H7 (cell line): Measurements from ENCODE around the gene PA2G4. TPM values are rescaled to one million over a fixed set of nuclear protein-coding genes. Genes with fewer than 3 reads are reported as not detected.
A peak's percentile ranks its signal among the peaks of the same experiment; 100 is the strongest.
"Not testable (repeated sequence)": the region's sequence is repeated elsewhere in the genome, so short reads cannot be mapped to it uniquely, and the experiment has no call there.

Experiments
- DNase-seq: peaks from one replicate; pipeline ENCODE4 v3.0.0; 2012
- H3K27me3 ChIP-seq: 2 replicates; pipeline ENCODE4 v1.6.0; 2011; ENCODE audit warnings: mild to moderate bottlenecking, low read length; ENCODE audit not compliant: control insufficient read depth, insufficient read depth
- H3K36me3 ChIP-seq: replicated peaks from 2 replicates; pipeline ENCODE4 v1.5.1; 2011; ENCODE audit warnings: low read length; ENCODE audit not compliant: control insufficient read depth, insufficient read depth
- H3K4me3 ChIP-seq: 2 replicates; pipeline ENCODE4 v1.5.1; 2011; ENCODE audit warnings: low read depth, mild to moderate bottlenecking, control low read depth, low read length, moderate library complexity; ENCODE audit not compliant: insufficient read depth
- total RNA-seq: library from RNA; depleted of rRNA; stranded (reverse); fragments of >200 nt; shearing (Covaris generic); gene quantifications from 2 replicates; pipeline ENCODE4 v1.2.3, GENCODE V29; 2014; rRNA removed

The PA2G4 gene
- total RNA-seq, result 273 and 282 TPM in 2 replicates

GRCh38 chr12:56104109-56104814, at the start of gene PA2G4:
Gene PA2G4, plus strand, starts transcription at chr12:56104559. Its CDS starts 179 bp downstream, at chr12:56104738.
- H3K27me3 ChIP-seq, result no peaks in the 10 kb centered on the region
- peak within 1 kb of the TSS; percentile 87 for H3K4me3 ChIP-seq
- peaks cover 38% of the 10 kb centered on the region for H3K36me3 ChIP-seq
- DNase-seq, result peak; percentile 97

- H3K27me3 ChIP-seq, H3K36me3 ChIP-seq, H3K4me3 ChIP-seq, DNase-seq: not testable (repeated sequence)
These were observed 44.4 kb upstream of the PA2G4 start for GRCh38 chr12:56059964-56060363.

GRCh38 chr12:56061982-56062381, 42.4 kb upstream of the PA2G4 start:
- no peak overlapping the region for H3K4me3 ChIP-seq
- H3K36me3 ChIP-seq, result no peaks in the 10 kb centered on the region
- no peaks in the 10 kb centered on the region for H3K27me3 ChIP-seq
- DNase-seq, result no peak

- no peak for DNase-seq
- no peaks in the 10 kb centered on the region for H3K27me3 ChIP-seq
- H3K4me3 ChIP-seq, result no peak overlapping the region
- no peaks in the 10 kb centered on the region for H3K36me3 ChIP-seq
These were observed 41.4 kb upstream of the PA2G4 start for GRCh38 chr12:56062996-56063395.

GRCh38 chr12:56071648-56072047, 32.7 kb upstream of the PA2G4 start:
- Histone ChIP-seq H3K4me3 (no peak overlapping the region), H3K36me3 (no peaks in the 10 kb centered on the region), H3K27me3 (no peaks in the 10 kb centered on the region)
- DNase-seq, result no peak

- DNase-seq, result no peak
- H3K27me3 ChIP-seq, result no peaks in the 10 kb centered on the region
- no peak overlapping the region for H3K4me3 ChIP-seq
- no peaks in the 10 kb centered on the region for H3K36me3 ChIP-seq
These were observed 30.0 kb upstream of the PA2G4 start for GRCh38 chr12:56074396-56074795.

- DNase-seq, H3K27me3 ChIP-seq: not testable (repeated sequence)
These were observed 26.4 kb upstream of the PA2G4 start for GRCh38 chr12:56077966-56078365.

GRCh38 chr12:56078427-56078826, 25.9 kb upstream of the PA2G4 start:
- Histone ChIP-seq H3K36me3 (peaks cover 3% of the 10 kb centered on the region), H3K4me3 (no peak overlapping the region; the same call in 1 of the 2 replicates), H3K27me3 (no peaks in the 10 kb centered on the region)
- no peak for DNase-seq

More at GRCh38 chr12:56077966-56078365, 26.4 kb upstream of the PA2G4 start:
- not testable (repeated sequence) for H3K4me3 ChIP-seq, H3K36me3 ChIP-seq

- Histone ChIP-seq H3K4me3 (peak overlapping the region; percentile 89), H3K36me3 (peaks cover 9% of the 10 kb centered on the region), H3K27me3 (no peaks in the 10 kb centered on the region)
- DNase-seq, result peak; percentile 95
These were observed 25.2 kb upstream of the PA2G4 start for GRCh38 chr12:56078931-56079722.

GRCh38 chr12:56079723-56080555, 24.4 kb upstream of the PA2G4 start, which contains the start of gene ERBB3:
Gene ERBB3, plus strand, starts transcription at chr12:56080165. Its CDS starts 136 bp downstream, at chr12:56080301.
- peak; percentile 95 for DNase-seq
- Histone ChIP-seq H3K36me3 (peaks cover 12% of the 10 kb centered on the region), H3K4me3 (peak within 1 kb of the TSS; percentile 89), H3K27me3 (no peaks in the 10 kb centered on the region)

GRCh38 chr12:56080556-56081138, 23.7 kb upstream of the PA2G4 start:
- H3K27me3 ChIP-seq, result no peaks in the 10 kb centered on the region
- H3K36me3 ChIP-seq, result peaks cover 14% of the 10 kb centered on the region
- DNase-seq, result peak; percentile 72
- H3K4me3 ChIP-seq, result peak overlapping the region; percentile 89

GRCh38 chr12:56081393-56082347, 22.7 kb upstream of the PA2G4 start:
- DNase-seq, result peak; percentile 30
- peak overlapping the region; percentile 89 for H3K4me3 ChIP-seq
- H3K27me3 ChIP-seq, result no peaks in the 10 kb centered on the region
- peaks cover 21% of the 10 kb centered on the region for H3K36me3 ChIP-seq

- Histone ChIP-seq H3K36me3 (peaks cover 25% of the 10 kb centered on the region), H3K4me3 (no peak overlapping the region), H3K27me3 (no peaks in the 10 kb centered on the region)
- no peak for DNase-seq
These were observed 22.0 kb upstream of the PA2G4 start for GRCh38 chr12:56082382-56082781.
